Activated CD8-positive, alpha-beta memory T cell treated with anti-CD3 and anti-CD28 coated beads, Interleukin-2, amount 50 U/mL, for 48 hours (primary cell): Measurements from ENCODE around the gene DDX60.
"Not testable (repeated sequence)": the region's sequence is repeated elsewhere in the genome, so short reads cannot be mapped to it uniquely, and the experiment has no call there.

Experiments used
- DNase-seq: peaks from one replicate; pipeline ENCODE4 v3.0.0-alpha.2; 2020

The DDX60 gene

GRCh38 chr4:168293386-168293975 lies 25.1 kb downstream of the DDX60 start:
- no peak for DNase-seq

- no peak for DNase-seq
Observed at GRCh38 chr4:168291242-168291641, 27.3 kb downstream of the DDX60 start.

GRCh38 chr4:168285850-168286249 lies 32.7 kb downstream of the DDX60 start:
- not testable (repeated sequence) for DNase-seq

- DNase-seq, result no peak
Observed at GRCh38 chr4:168279556-168279955, 39.0 kb downstream of the DDX60 start.

GRCh38 chr4:168275836-168276235 lies 42.7 kb downstream of the DDX60 start:
- no peak for DNase-seq

GRCh38 chr4:168274871-168275270 lies 43.7 kb downstream of the DDX60 start:
- no peak for DNase-seq

- no peak for DNase-seq
Observed at GRCh38 chr4:168273838-168274237, 44.7 kb downstream of the DDX60 start.

- no peak for DNase-seq
Observed at GRCh38 chr4:168272488-168272887, 46.1 kb downstream of the DDX60 start.

- no peak for DNase-seq
Observed at GRCh38 chr4:168269896-168270295, 48.7 kb downstream of the DDX60 start.

GRCh38 chr4:168265327-168265726 lies 53.2 kb downstream of the DDX60 start:
- DNase-seq, result no peak

GRCh38 chr4:168264903-168265302 lies 53.6 kb downstream of the DDX60 start:
- no peak for DNase-seq

GRCh38 chr4:168263039-168263438 lies 55.5 kb downstream of the DDX60 start:
- DNase-seq, result no peak

GRCh38 chr4:168259096-168259495 lies 59.5 kb downstream of the DDX60 start:
- no peak for DNase-seq

- DNase-seq, result no peak
Observed at GRCh38 chr4:168257768-168258167, 60.8 kb downstream of the DDX60 start.

- DNase-seq, result no peak
Observed at GRCh38 chr4:168248176-168248710, 70.3 kb downstream of the DDX60 start.

GRCh38 chr4:168247603-168248002 lies 70.9 kb downstream of the DDX60 start:
- DNase-seq, result no peak

GRCh38 chr4:168241953-168242352 lies 76.6 kb downstream of the DDX60 start:
- DNase-seq, result no peak

GRCh38 chr4:168240821-168241220 lies 77.7 kb downstream of the DDX60 start:
- no peak for DNase-seq

- no peak for DNase-seq
Observed at GRCh38 chr4:168221301-168221700, 97.3 kb downstream of the DDX60 start.

GRCh38 chr4:168220893-168221292 lies 97.7 kb downstream of the DDX60 start:
- DNase-seq, result no peak

- no peak for DNase-seq
Observed at GRCh38 chr4:168218645-168219044, 99.9 kb downstream of the DDX60 start.

GRCh38 chr4:168213511-168213910 lies 105.0 kb downstream of the DDX60 start:
- not testable (repeated sequence) for DNase-seq

GRCh38 chr4:168212656-168213055 lies 105.9 kb downstream of the DDX60 start:
- DNase-seq, result no peak

- DNase-seq, result no peak
Observed at GRCh38 chr4:168208957-168209614, 109.5 kb downstream of the DDX60 start.
